ENCODE results near the gene MAN1A1. TPM values are rescaled to one million over a fixed set of nuclear protein-coding genes. Genes with fewer than 3 reads are reported as not detected.
A peak's percentile ranks its signal among the peaks of the same experiment; 100 is the strongest.

MAN1A1 gene
- polyA plus RNA-seq, 3 donors, result 11.0 to 20.4 (median 16.1) TPM

DNA sequence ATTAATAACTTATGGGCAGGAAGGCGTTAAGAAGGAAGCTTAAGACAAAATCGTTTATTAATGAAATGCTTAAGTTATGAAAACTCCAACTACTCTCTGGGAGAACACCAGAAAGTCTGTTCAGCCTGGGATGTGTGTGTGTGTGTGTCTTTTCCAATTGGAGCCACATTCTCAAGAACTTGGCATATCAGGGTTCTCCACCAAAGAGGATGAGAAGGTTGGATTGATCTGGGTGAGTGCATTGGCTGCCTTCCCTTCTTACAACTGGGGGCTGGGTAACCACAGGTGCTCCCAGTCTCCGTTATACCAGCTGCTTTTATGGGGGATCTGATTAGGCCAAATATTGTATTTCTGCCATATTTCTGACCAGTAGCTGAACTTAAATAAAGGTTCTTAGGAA is 102.1 kb downstream of the MAN1A1 start:
- TF ChIP-seq, protein P1, sequence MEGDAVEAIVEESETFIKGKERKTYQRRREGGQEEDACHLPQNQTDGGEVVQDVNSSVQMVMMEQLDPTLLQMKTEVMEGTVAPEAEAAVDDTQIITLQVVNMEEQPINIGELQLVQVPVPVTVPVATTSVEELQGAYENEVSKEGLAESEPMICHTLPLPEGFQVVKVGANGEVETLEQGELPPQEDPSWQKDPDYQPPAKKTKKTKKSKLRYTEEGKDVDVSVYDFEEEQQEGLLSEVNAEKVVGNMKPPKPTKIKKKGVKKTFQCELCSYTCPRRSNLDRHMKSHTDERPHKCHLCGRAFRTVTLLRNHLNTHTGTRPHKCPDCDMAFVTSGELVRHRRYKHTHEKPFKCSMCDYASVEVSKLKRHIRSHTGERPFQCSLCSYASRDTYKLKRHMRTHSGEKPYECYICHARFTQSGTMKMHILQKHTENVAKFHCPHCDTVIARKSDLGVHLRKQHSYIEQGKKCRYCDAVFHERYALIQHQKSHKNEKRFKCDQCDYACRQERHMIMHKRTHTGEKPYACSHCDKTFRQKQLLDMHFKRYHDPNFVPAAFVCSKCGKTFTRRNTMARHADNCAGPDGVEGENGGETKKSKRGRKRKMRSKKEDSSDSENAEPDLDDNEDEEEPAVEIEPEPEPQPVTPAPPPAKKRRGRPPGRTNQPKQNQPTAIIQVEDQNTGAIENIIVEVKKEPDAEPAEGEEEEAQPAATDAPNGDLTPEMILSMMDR (IDR thresholded peaks at IDR 0.05), result no peak
- H3K4me3 Mint-ChIP-seq, result no peak overlapping the region
- H3K27ac Mint-ChIP-seq, result peak overlapping the region in 2 of 7 donors; percentile 43 to 50
- WGBS (ENCODE audit: insufficient coverage), result no CpG with 5 or more reads among the region's 3 CpGs
- Histone ChIP-seq H2AFZ (ENCODE audit: insufficient read depth, low read depth, low read length, poor library complexity, severe bottlenecking) (no peak overlapping the region), H3K36me3 (replicated peaks in 1 of 2; ENCODE audit: control insufficient read depth in 1 of 2, insufficient read depth in 2 of 2, low read length in 2 of 2) (peaks cover 9 to 26% of the 10 kb centered on the region in 2 donors), H4K20me1 (ENCODE audit: insufficient read depth, low read length) (no peaks in the 10 kb centered on the region), H3K27me3 (ENCODE audit: control insufficient read depth in 2 of 2, insufficient read depth in 2 of 2, low read length in 2 of 2) (no peaks in the 10 kb centered on the region), H3K4me2 (replicated peaks; ENCODE audit: extremely low read depth, low read length, poor library complexity, severe bottlenecking) (no peak overlapping the region), H3K27ac (ENCODE audit: low read depth in 1 of 2, low read length in 2 of 2) (no peak overlapping the region), H3K4me3 (replicated peaks in 1 of 3; ENCODE audit: low read depth in 2 of 3, low read length in 3 of 3) (no peak overlapping the region), H3K9ac (ENCODE audit: insufficient read depth, low read length, poor library complexity, severe bottlenecking) (no peak overlapping the region), H3K79me2 (ENCODE audit: insufficient read depth, low read length) (no peaks in the 10 kb centered on the region), H3K4me1 (ENCODE audit: control insufficient read depth in 1 of 2, insufficient read depth in 2 of 2, low read length in 2 of 2) (no peaks in the 10 kb centered on the region), H3K9me3 (replicated peaks in 1 of 2; ENCODE audit: control insufficient read depth in 1 of 2, insufficient read depth in 1 of 2, low read length in 2 of 2) (no peaks in the 10 kb centered on the region)
- peaks cover 0 to 1% (median 0%) of the 10 kb centered on the region in 3 donors for H3K27me3 Mint-ChIP-seq (ENCODE audit: low read depth in 3 of 3)
- intact Hi-C loops (cut with micrococcal nuclease), result no loop called here
- no peak for DNase-seq
- peaks cover 0 to 3% (median 0%) of the 10 kb centered on the region in 7 donors for H3K9me3 Mint-ChIP-seq
- no peaks in the 10 kb centered on the region for H3K4me1 Mint-ChIP-seq
- peaks cover 14 to 17% of the 10 kb centered on the region in 2 donors for H3K36me3 Mint-ChIP-seq

DNA sequence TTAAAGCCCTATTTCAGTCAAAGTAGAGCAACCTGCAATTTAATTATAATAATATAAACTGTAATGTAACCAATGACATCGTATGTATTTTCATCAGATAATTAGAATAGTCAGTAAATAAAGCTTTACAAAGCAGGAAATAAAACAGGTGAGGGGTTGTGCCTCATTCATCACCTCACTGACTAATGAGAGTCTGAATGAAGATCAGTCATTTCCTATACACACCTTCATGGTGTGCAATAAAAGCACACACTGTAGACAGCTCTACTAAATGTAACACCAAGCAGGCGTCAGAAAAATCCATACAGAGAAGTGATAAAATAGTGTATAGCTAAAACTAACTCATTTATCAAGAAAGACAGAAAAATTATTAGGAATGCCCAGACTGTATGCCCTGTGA is 105.9 kb downstream of the MAN1A1 start:
- Mint-ChIP-seq H3K36me3 (peaks cover 11 to 18% of the 10 kb centered on the region in 2 donors), H3K27me3 (ENCODE audit: low read depth in 3 of 3) (no peaks in the 10 kb centered on the region), H3K4me1 (no peaks in the 10 kb centered on the region), H3K9me3 (no peaks in the 10 kb centered on the region), H3K27ac (no peak overlapping the region), H3K4me3 (no peak overlapping the region)
- no peak overlapping the region for H3K27ac ChIP-seq (ENCODE audit: low read depth in 1 of 2, low read length in 2 of 2)
- no peak overlapping the region for H3K4me3 ChIP-seq (replicated peaks in 1 of 3; ENCODE audit: low read depth in 2 of 3, low read length in 3 of 3)
- no peak overlapping the region for H3K9ac ChIP-seq (ENCODE audit: insufficient read depth, low read length, poor library complexity, severe bottlenecking)
- H3K4me1 ChIP-seq (ENCODE audit: control insufficient read depth in 1 of 2, insufficient read depth in 2 of 2, low read length in 2 of 2), result no peaks in the 10 kb centered on the region
- no peaks in the 10 kb centered on the region for H3K9me3 ChIP-seq (replicated peaks in 1 of 2; ENCODE audit: control insufficient read depth in 1 of 2, insufficient read depth in 1 of 2, low read length in 2 of 2)
- TF ChIP-seq, protein P1 (IDR thresholded peaks at IDR 0.05), result no peak
- DNase-seq, result no peak
- H3K4me2 ChIP-seq (replicated peaks; ENCODE audit: extremely low read depth, low read length, poor library complexity, severe bottlenecking), result no peak overlapping the region
- H3K36me3 ChIP-seq (replicated peaks in 1 of 2; ENCODE audit: control insufficient read depth in 1 of 2, insufficient read depth in 2 of 2, low read length in 2 of 2), result peaks cover 9 to 26% of the 10 kb centered on the region in 2 donors
- no peak overlapping the region for H2AFZ ChIP-seq (ENCODE audit: insufficient read depth, low read depth, low read length, poor library complexity, severe bottlenecking)
- intact Hi-C loops (cut with micrococcal nuclease), result no loop called here
- no peaks in the 10 kb centered on the region for H3K79me2 ChIP-seq (ENCODE audit: insufficient read depth, low read length)
- no CpG with 5 or more reads among the region's 2 CpGs for WGBS (ENCODE audit: insufficient coverage)
- H4K20me1 ChIP-seq (ENCODE audit: insufficient read depth, low read length), result no peaks in the 10 kb centered on the region
- H3K27me3 ChIP-seq (ENCODE audit: control insufficient read depth in 2 of 2, insufficient read depth in 2 of 2, low read length in 2 of 2), result no peaks in the 10 kb centered on the region

All from CD14-positive monocyte (primary cell).